GM06990 (cell line): Measurements from ENCODE around the gene AGAP1.

Experiments
- DNase-seq: peaks from one replicate; pipeline ENCODE4 v3.0.0-alpha.2; 2011; ENCODE audit not compliant: insufficient read length; ENCODE audit errors: extremely low read depth
- H3K27me3 ChIP-seq: replicated peaks from 2 replicates; pipeline ENCODE4 v1.6.0; 2011; ENCODE audit warnings: low read length; ENCODE audit not compliant: control insufficient read depth, insufficient read depth
- H3K36me3 ChIP-seq: 2 replicates; pipeline ENCODE4 v1.5.1; 2011; ENCODE audit warnings: low read length; ENCODE audit not compliant: control insufficient read depth, insufficient read depth
- H3K4me3 ChIP-seq: replicated peaks from 2 replicates; pipeline ENCODE4 v1.5.1; 2011; ENCODE audit warnings: low read depth, mild to moderate bottlenecking, control low read depth, low read length
- TF ChIP-seq, protein P1 (sequence below): IDR thresholded peaks from 2 replicates; pipeline ENCODE4 v1.5.1; 2011; ENCODE audit warnings: low read length, control low read depth, mild to moderate bottlenecking, inconsistent platforms; ENCODE audit not compliant: insufficient read depth, poor library complexity, severe bottlenecking

AGAP1 gene

DNA sequence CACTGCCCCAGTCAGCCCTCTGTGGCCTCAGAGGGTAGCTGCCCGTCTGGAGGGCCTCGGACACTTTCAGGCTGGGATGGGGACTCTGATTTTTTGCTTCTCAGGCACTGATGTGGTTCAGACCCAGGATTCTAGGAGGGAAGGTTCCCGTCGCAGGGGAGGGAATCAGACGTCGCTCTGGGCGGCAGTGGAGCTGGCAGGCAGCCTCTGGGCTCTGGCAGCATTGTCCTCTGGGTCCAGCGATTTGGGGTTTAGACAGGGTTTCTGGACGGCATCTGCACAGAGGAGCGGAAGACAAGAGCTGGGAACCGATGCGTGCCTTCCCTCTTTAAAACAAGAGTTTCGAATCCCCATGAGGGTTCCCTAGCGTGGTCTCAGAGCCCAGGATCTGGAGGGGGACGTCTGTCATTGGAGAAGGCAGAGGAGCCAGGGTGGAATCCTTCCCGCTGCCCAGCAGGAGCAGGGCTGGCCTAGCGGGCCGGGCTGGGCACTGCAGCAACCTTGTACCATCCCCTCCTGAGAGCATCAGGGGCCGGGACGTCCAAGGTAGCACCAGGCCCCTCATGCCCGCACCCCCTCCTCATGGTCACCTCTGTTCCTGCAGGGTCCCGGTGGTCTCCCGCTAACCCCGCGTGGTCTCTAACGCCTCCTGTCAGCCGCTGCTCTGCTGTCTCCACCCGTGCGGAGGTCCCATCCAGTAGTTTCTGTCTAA, 246.0 kb downstream of the AGAP1 start:
- no peaks in the 10 kb centered on the region for H3K27me3 ChIP-seq
- no peak for DNase-seq
- no peak overlapping the region for H3K4me3 ChIP-seq
- no peaks in the 10 kb centered on the region for H3K36me3 ChIP-seq
- TF ChIP-seq, protein P1, sequence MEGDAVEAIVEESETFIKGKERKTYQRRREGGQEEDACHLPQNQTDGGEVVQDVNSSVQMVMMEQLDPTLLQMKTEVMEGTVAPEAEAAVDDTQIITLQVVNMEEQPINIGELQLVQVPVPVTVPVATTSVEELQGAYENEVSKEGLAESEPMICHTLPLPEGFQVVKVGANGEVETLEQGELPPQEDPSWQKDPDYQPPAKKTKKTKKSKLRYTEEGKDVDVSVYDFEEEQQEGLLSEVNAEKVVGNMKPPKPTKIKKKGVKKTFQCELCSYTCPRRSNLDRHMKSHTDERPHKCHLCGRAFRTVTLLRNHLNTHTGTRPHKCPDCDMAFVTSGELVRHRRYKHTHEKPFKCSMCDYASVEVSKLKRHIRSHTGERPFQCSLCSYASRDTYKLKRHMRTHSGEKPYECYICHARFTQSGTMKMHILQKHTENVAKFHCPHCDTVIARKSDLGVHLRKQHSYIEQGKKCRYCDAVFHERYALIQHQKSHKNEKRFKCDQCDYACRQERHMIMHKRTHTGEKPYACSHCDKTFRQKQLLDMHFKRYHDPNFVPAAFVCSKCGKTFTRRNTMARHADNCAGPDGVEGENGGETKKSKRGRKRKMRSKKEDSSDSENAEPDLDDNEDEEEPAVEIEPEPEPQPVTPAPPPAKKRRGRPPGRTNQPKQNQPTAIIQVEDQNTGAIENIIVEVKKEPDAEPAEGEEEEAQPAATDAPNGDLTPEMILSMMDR, result no peak

DNA sequence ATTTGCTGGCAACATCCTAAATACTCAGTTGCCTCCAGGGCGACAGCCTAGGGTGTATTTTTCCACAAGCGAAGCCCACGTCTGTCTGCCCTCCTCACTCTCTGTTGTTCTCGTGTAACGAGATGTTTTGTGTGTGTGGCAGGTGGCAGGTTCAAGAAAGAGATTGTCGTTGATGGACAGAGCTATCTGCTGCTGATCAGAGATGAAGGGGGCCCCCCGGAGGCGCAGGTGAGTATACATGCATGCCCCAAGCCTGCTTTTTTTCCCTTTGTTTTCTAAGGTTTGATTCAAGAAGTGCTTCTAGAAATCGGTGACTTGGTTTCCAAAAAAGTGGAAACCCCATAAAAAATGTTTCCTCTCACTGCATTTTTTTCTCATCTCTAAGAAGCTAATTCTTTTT, 247.0 kb downstream of the AGAP1 start:
- TF ChIP-seq, protein P1, result no peak
- Histone ChIP-seq H3K27me3 (no peaks in the 10 kb centered on the region), H3K36me3 (no peaks in the 10 kb centered on the region), H3K4me3 (no peak overlapping the region)
- DNase-seq, result no peak

DNA sequence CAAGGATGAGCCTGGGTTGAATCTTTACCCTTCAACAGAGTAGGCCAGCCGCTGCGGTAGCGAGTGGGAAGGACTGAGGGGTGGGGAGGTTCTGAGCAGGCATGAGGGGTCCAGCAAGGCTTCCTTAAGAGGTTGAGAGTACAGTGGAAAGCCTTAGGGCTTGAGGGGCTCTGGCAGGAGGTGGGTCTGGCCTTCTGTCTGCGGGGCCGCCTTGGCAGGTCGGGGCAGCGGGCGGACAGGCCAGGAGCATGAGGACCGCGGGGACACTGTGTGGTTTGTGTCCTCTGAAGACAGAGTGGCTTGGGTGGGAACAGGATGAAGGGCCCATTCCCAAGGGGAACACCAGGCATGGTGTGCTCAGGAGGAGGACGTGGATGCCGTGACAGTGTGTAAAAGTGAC, 250.3 kb downstream of the AGAP1 start:
- DNase-seq, result no peak
- TF ChIP-seq, protein P1, result no peak
- H3K27me3 ChIP-seq, result no peaks in the 10 kb centered on the region

DNA sequence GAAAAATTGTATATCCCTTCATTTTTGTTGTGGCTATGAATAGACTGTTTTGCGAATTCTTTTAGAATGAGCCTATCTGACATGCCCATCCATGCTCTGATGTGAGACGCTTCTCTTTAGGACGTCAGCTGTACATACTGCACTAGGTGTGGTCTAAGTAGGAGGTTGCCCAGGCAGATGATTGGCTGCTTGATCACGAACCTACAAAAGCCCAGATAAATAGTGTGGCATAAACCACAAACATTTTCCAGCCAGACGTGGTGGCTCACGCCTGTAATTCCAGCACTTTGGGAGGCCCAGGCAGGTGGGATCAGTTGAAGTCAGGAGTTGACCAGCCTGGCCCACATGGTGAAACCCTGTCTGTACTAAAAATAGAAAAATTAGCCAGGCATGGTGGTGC, 251.8 kb downstream of the AGAP1 start:
- TF ChIP-seq, protein P1, result no peak
- DNase-seq, result no peak
- Histone ChIP-seq H3K4me3 (no peak overlapping the region), H3K36me3 (no peaks in the 10 kb centered on the region), H3K27me3 (no peaks in the 10 kb centered on the region)

More for the DNA sequence above, 250.3 kb downstream of the AGAP1 start:
- Histone ChIP-seq H3K36me3 (no peaks in the 10 kb centered on the region), H3K4me3 (no peak overlapping the region)

DNA sequence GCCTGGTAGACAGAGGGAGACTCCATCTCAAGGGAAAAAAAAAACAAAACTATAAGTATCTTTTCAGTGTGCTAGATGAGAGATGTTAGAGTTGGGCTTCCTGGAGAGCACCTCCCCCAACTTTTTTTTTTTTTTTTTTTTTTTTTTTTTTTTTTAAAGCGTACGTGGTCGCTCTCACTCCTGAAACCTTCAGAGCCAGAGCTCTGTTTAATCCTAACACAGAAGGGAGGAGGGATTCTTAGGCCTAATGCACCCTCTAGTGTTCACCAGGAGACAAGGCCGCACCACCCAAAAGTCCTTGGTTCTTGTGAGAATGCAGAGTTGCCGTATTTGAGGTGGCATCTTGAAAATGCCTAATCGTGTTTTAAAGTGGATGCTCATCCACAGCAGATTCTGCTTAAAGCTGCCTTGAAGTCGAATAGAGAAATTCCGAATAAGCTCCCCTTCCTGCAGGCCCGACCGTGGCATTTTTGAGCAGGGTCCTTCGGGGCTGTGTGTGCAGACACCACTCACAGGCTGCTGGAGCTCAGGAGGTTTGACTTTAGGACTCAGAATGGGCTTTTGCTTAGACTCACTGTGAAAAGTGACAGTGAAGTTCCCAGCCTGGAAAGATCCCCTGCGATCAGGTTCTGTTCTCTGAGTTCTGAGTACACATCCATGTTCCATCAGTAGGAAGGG, 252.6 kb downstream of the AGAP1 start:
- Histone ChIP-seq H3K36me3 (no peaks in the 10 kb centered on the region), H3K4me3 (no peak overlapping the region)
- DNase-seq, result no peak

More for the DNA sequence above, 252.6 kb downstream of the AGAP1 start:
- no peaks in the 10 kb centered on the region for H3K27me3 ChIP-seq
- TF ChIP-seq, protein P1, result peak; percentile 87
